H54 (cell line): Measurements from ENCODE around the gene AKAP13.
"Not testable (repeated sequence)": the region's sequence is repeated elsewhere in the genome, so short reads cannot be mapped to it uniquely, and the experiment has no call there.

ENCODE experiments used
- DNase-seq: peaks from one replicate; pipeline ENCODE4 v3.0.0; 2011; ENCODE audit warnings: low spot score, mixed read lengths; ENCODE audit not compliant: insufficient read length
- FAIRE-seq: peaks from 3 replicates; lab custom pipeline; 2011; peaks lifted over from hg19 to GRCh38; lab: Jason Lieb, UNC
- POLR2A ChIP-seq: IDR thresholded peaks from 2 replicates; pipeline ENCODE4 v1.6.1; 2011; ENCODE audit warnings: low read depth, mild to moderate bottlenecking, low read length

AKAP13 gene

GRCh38 chr15:85795337-85796305, 415.2 kb downstream of the AKAP13 start:
- no peak for TF ChIP-seq POLR2A
- no peak for FAIRE-seq
- no peak for DNase-seq

- FAIRE-seq, DNase-seq: not testable (repeated sequence)
Observed at GRCh38 chr15:85796371-85796770, 416.0 kb downstream of the AKAP13 start.
